Measurements from ENCODE around the gene TBX4. TPM values are rescaled to one million over a fixed set of nuclear protein-coding genes. Genes with fewer than 3 reads are reported as not detected.

TBX4 gene
- total RNA-seq, 4 donors from 2014 or later: not detected

- no peaks in the 10 kb centered on the region for H3K36me3 ChIP-seq
- TF ChIP-seq EP300 (IDR thresholded peaks at IDR 0.05) (no peak), POLR2A (IDR thresholded peaks at IDR 0.05) (no peak)
- TF ChIP-seq, protein P1, sequence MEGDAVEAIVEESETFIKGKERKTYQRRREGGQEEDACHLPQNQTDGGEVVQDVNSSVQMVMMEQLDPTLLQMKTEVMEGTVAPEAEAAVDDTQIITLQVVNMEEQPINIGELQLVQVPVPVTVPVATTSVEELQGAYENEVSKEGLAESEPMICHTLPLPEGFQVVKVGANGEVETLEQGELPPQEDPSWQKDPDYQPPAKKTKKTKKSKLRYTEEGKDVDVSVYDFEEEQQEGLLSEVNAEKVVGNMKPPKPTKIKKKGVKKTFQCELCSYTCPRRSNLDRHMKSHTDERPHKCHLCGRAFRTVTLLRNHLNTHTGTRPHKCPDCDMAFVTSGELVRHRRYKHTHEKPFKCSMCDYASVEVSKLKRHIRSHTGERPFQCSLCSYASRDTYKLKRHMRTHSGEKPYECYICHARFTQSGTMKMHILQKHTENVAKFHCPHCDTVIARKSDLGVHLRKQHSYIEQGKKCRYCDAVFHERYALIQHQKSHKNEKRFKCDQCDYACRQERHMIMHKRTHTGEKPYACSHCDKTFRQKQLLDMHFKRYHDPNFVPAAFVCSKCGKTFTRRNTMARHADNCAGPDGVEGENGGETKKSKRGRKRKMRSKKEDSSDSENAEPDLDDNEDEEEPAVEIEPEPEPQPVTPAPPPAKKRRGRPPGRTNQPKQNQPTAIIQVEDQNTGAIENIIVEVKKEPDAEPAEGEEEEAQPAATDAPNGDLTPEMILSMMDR (IDR thresholded peaks at IDR 0.05): no peak
- DNase-seq (ENCODE audit: low spot score in 2 of 2): no peak
- H3K27me3 ChIP-seq: peaks cover 0 to 98% of the 10 kb centered on the region in 2 donors
- H3K4me3 ChIP-seq: no peak overlapping the region
- peaks cover 0 to 44% (median 12%) of the 10 kb centered on the region in 4 donors for H3K4me1 ChIP-seq
- H3K9me3 ChIP-seq: no peaks in the 10 kb centered on the region
- 75 to 76% methylated on average over 5 of the region's 5 CpGs for WGBS, 2 donors
- no peak overlapping the region for H3K27ac ChIP-seq
Observed at GRCh38 chr17:61458421-61459141, 6.4 kb downstream of the TBX4 start.

- peaks cover 0 to 93% of the 10 kb centered on the region in 2 donors for H3K27me3 ChIP-seq
- peaks cover 0 to 41% (median 12%) of the 10 kb centered on the region in 4 donors for H3K4me1 ChIP-seq
- DNase-seq (ENCODE audit: low spot score in 2 of 2): no peak
- H3K9me3 ChIP-seq: no peaks in the 10 kb centered on the region
- whole genome bisulfite sequencing, 2 donors: 84 to 95% methylated on average over 4 of the region's 4 CpGs
- H3K4me3 ChIP-seq: no peak overlapping the region
- H3K27ac ChIP-seq: no peak overlapping the region
- no peak for TF ChIP-seq POLR2A (IDR thresholded peaks at IDR 0.05)
- TF ChIP-seq, protein P1 (IDR thresholded peaks at IDR 0.05): no peak
- no peak for TF ChIP-seq EP300 (IDR thresholded peaks at IDR 0.05)
- no peaks in the 10 kb centered on the region for H3K36me3 ChIP-seq
Observed at GRCh38 chr17:61459142-61459809, 7.1 kb downstream of the TBX4 start.

- Histone ChIP-seq H3K27me3 (peaks cover 0 to 84% of the 10 kb centered on the region in 2 donors), H3K4me1 (peaks cover 0 to 32% (median 10%) of the 10 kb centered on the region in 4 donors), H3K9me3 (no peaks in the 10 kb centered on the region), H3K4me3 (no peak overlapping the region), H3K27ac (no peak overlapping the region), H3K36me3 (no peaks in the 10 kb centered on the region)
- WGBS, 2 donors: 88% methylated on average over 9 of the region's 9 CpGs
- DNase-seq (ENCODE audit: low spot score in 2 of 2): no peak
- TF ChIP-seq POLR2A (IDR thresholded peaks at IDR 0.05): no peak
- TF ChIP-seq, protein P1 (IDR thresholded peaks at IDR 0.05): no peak
- TF ChIP-seq EP300 (IDR thresholded peaks at IDR 0.05): no peak
Observed at GRCh38 chr17:61459939-61460718, 7.9 kb downstream of the TBX4 start.

- peaks cover 0 to 76% of the 10 kb centered on the region in 2 donors for H3K27me3 ChIP-seq
- no peak overlapping the region for H3K4me3 ChIP-seq
- H3K36me3 ChIP-seq: no peaks in the 10 kb centered on the region
- no peak overlapping the region for H3K27ac ChIP-seq
- DNase-seq (ENCODE audit: low spot score in 2 of 2): no peak
- H3K9me3 ChIP-seq: no peaks in the 10 kb centered on the region
- peaks cover 0 to 32% (median 10%) of the 10 kb centered on the region in 4 donors for H3K4me1 ChIP-seq
- TF ChIP-seq POLR2A (IDR thresholded peaks at IDR 0.05) (no peak), EP300 (IDR thresholded peaks at IDR 0.05) (no peak)
- TF ChIP-seq, protein P1 (IDR thresholded peaks at IDR 0.05): no peak
- WGBS, 2 donors: 51 to 54% methylated on average over 12 of the region's 12 CpGs
Observed at GRCh38 chr17:61460796-61461585, 8.8 kb downstream of the TBX4 start.
